NOMO-1 treated with dmso at 0.1 percent for 144 hours (cell line): ENCODE results near the gene STIM2.
"Not testable (repeated sequence)": the region's sequence is repeated elsewhere in the genome, so short reads cannot be mapped to it uniquely, and the experiment has no call there.

Experiments
- DNase-seq: peaks from one replicate; lab custom pipeline; 2025; ENCODE audit not compliant: unreplicated experiment; lab: John Stamatoyannopoulos, UW

Gene STIM2

GRCh38 chr4:26860157-26860921 lies at the start of gene STIM2:
Gene STIM2, plus strand, starts transcription at chr4:26860841.
- peak; percentile 95 for DNase-seq

- not testable (repeated sequence) for DNase-seq
Observed at GRCh38 chr4:26811571-26811970, 49.1 kb upstream of the STIM2 start.

DNA sequence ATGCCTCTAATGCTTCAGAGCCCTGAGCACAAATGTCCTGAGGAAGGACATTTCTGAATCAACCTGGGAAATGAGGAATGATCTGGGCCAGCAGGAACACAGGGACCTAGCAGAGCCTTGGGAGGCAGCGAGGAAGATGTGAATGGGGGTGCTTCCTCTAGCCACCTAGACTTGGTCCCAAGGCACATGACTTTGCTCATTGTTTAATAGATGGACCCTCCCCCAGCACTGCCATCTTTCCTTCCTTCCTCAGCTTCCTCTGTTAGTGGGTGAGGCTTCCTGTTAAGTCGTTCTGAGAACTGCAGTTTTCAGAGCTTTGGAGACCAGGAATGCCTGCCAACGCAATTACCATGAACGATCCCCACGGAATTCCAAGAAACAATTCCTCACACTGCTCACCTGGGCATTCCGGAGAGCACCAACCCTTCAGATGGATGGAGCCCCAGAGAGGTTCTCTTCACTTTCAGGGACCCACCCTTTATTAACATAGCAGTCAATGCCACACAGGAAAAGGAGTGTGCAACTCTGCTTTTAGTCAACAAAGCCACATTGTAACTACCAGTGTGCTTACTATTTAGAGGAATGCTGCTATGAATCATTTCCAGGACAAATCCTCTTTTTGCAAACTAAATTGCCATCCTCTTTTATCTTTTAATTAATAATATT lies 48.5 kb upstream of the STIM2 start:
- no peak for DNase-seq

DNA sequence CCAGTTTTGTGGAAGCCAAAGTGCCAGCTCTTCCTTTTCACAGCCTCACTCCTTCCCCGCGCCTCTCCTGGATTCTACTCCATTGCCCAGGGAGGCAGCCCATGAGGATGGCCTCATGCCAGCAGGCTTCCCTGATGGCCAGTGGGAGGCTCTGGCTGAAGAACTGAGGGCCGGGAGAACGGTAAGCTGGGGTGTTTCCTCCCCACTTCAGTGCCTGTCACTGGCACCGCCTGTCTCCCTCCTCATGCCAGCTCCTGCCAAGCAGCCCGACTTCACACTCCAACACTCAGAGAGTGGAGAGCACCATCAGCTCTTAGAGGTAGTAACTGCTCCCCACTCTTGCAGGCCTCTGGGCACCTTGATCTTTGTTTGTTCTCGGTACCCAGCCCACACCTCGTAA lies 46.9 kb upstream of the STIM2 start:
- no peak for DNase-seq

DNA sequence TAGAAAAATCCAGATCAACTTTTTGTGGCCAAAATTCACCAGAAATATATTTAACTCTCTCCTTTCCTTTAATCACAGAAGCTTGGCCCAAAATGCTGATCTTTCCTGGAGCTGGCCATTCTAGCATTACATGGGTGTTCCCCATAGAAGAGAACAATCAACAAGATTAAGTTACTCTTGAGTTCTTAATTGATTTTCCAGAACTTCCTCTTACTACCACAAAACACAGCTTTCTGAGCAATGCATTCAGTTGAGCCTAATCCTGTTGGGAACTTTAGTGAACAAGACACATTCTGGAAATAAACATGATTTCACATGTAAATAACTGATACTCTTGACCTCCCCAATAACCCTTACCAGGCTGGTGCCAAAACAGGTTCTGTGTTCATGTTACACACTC lies 45.4 kb upstream of the STIM2 start:
- no peak for DNase-seq

DNA sequence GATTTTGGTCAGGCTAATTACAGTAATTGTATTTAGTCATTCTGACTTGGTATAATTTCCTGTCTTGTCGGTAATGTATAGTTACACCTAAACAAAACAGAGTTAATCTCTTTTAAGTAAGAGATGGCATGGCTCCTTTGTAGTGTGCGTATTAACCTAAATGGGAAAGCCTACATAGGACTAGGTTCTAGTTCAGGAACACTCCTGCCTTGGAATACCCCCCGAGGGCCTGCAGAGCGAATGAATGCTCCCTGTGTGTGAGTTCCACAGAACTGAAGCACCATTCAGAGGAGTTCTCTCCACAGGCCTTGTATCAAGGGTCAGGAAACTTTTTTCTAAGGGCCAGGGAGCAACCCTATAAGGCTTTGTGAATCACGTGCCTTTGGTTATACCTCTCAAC lies 44.9 kb upstream of the STIM2 start:
- DNase-seq, result no peak

DNA sequence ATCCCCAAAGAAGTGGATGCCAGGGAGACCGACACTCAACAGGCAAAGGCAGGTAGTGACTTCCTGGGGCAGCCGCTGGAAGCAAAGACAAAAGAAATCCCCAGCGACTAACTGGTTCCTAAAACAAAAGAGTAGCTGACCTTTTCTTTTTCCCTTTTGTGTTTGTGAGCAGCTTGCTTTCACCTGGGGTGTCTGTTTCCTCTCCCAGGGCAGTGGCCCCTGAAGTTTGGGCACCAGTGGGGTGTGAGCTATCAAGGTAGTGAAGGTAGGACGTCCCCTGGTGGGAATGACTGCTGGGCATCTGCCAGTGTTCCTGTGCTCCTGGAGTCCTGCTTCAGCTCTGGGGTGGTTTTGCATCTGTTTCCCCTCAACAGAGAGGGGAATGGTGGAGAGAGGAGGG lies 41.6 kb upstream of the STIM2 start:
- no peak for DNase-seq

GRCh38 chr4:26819478-26820095 lies 41.1 kb upstream of the STIM2 start:
- no peak for DNase-seq

- DNase-seq, result no peak
Observed at GRCh38 chr4:26820346-26820745, 40.3 kb upstream of the STIM2 start.

GRCh38 chr4:26821031-26821430 lies 39.6 kb upstream of the STIM2 start:
- DNase-seq, result no peak

GRCh38 chr4:26821677-26822503 lies 38.8 kb upstream of the STIM2 start:
- no peak for DNase-seq

GRCh38 chr4:26822546-26822945 lies 38.1 kb upstream of the STIM2 start:
- DNase-seq, result peak; percentile 44

DNA sequence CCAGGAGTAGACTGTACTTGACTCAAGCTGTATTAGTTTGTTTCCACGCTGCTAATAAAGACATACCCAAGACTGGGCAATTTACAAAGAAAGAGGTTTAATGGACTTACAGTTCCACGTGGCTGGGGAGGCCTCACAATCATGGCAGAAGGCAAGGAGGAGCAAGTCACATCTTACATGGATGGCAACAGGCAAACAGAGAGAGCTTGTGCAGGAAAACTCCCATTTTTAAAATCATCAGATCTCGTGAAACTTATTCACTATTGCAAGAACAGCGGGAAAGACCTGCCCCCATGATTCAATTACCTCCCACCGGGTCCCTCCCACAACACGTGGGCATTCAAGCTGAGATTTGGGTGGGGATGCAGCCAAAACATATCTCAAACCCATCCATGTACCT lies 37.7 kb upstream of the STIM2 start:
- DNase-seq, result not testable (repeated sequence)

DNA sequence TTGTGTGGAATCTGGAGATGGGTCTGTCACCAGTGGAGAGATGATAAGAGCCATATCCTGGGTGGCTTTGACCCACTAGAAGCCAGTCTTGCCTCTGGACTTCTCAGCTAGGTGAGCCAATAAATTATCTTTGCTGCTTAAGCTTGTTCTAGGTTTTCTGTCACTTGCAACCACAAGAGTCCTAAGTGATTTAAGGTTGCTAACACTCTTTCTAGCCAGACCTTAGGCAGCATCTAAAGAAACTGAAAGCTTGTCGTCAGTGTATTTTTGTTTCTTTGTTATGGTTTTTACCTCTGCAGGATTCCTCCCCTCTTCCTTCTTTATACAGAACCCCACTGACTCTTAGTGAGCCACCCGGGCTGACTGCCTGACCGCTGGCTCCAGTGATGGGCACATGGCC lies 37.1 kb upstream of the STIM2 start:
- DNase-seq, result no peak

- no peak for DNase-seq
Observed at GRCh38 chr4:26824667-26825066, 36.0 kb upstream of the STIM2 start.

GRCh38 chr4:26826721-26827120 lies 33.9 kb upstream of the STIM2 start:
- DNase-seq, result peak; percentile 97

DNA sequence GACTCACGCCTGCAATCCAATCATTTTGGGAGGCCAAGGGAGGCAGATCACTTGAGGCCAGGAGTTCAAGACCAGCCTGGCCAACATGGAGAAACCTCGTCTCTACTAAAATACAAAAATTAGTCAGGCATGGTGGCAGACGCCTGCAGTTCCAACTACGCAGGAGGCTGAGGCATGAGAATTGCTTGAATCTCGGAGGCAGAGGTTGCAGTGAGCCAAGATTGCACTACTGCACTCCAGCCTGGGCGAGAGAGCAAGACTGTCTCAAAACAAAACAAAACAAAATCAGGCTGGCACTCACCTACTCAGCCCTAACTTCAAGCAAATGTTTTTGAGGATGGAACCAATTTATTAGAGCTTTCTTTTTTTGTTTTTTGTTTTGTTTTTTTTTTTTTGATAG lies 33.3 kb upstream of the STIM2 start:
- not testable (repeated sequence) for DNase-seq

- DNase-seq, result no peak
Observed at GRCh38 chr4:26827798-26828197, 32.8 kb upstream of the STIM2 start.

GRCh38 chr4:26829018-26829417 lies 31.6 kb upstream of the STIM2 start:
- no peak for DNase-seq

DNA sequence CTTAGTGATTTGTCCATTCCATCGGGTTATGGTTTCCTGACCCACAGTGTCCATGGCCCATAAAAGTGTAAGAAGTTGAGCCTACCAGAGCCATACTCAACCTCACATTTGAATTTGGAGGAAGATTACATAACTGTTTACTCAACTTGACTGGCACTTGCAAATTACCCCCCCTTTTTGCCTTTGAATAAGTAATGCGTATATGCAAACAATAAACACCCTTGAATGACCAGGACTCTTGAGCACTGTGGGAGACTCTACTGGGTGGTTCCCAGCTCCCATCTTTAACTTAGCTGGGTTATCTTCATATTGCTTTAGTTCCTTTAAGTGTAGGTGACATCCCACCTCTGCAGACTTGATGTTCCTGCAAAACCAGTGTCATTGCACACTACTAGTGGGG lies 30.6 kb upstream of the STIM2 start:
- DNase-seq, result no peak

DNA sequence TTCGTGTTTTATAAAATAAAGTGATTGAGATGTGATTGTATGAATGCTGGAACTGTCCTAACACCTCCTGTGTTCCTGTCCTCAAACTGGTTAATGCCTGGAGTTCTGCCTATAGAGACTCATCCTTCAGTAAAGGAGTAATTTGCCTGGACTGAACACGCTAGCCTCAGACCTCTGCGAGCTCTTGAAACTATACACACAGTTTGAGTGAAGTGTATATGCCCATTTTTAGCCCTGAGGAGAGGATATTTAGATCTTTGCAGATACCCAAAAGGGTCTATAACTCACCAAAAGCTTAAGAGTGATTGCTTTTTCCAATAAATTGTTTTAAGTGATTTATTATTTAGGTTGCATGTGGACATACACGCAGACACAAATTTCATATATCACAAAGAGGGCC lies 29.9 kb upstream of the STIM2 start:
- no peak for DNase-seq
